Cardiac septum (tissue), 1 donor: ENCODE measurements around the gene KIAA1586. TPM values are rescaled to one million over a fixed set of nuclear protein-coding genes. Genes with fewer than 3 reads are reported as not detected.
"Not testable (repeated sequence)": the region's sequence is repeated elsewhere in the genome, so short reads cannot be mapped to it uniquely, and the experiment has no call there.

Source experiments
- DNase-seq: peaks from one replicate; pipeline ENCODE4 v3.0.0-alpha.2; 2020; ENCODE audit warnings: low spot score
- intact Hi-C: fragments of 100-400 bp; cut with DNase I; formaldehyde crosslinking; loops from one replicate; pipeline ENCODE4 v1.14.0; 2022
- long read RNA-seq: library from polyadenylated mRNA; unstranded; transcript quantifications from one replicate; pipeline ENCODE4 v2.0.0, GENCODE V29; 2021
- total RNA-seq: library from RNA; stranded (reverse); fragmentation: NEBNext Ultra II Directional; extraction: Animal tissue kit (Norgen Biotek cat#: 25700); gene quantifications from one replicate; pipeline ENCODE4 v1.2.1, GENCODE V29; 2021
- donor health status: DM: no; HTN: no; CAD: no.

Gene KIAA1586
- total RNA-seq, result 9.2 TPM
- long read RNA-seq, transcript KIAA1586-201 (4 exons, 2,933 nt), result major isoform, 17 of 18 reads
- long read RNA-seq, partial matches to known transcripts, result 0 of 18 reads
- long read RNA-seq, other reads (novel, unspliced or antisense), result 0 of 18 reads

- DNase-seq, result peak; percentile 95
- intact Hi-C loops, result loop anchor here (5.0 kb wide), 2 partner anchors 41 to 271 kb away; partner anchors contain the start of gene PRIM2
Measured at GRCh38 chr6:57046332-57047256, at the start of gene KIAA1586. KIAA1586 (plus strand) TSS chr6:57046693; CDS start chr6:57046756, 63 bp downstream.

GRCh38 chr6:56999049-56999448 is 47.4 kb upstream of the KIAA1586 start:
- DNase-seq, result no peak
- intact Hi-C loops, result no loop called here

GRCh38 chr6:56999748-57000147 is 46.7 kb upstream of the KIAA1586 start:
- intact Hi-C loops, DNase-seq: not testable (repeated sequence)

- DNase-seq, result no peak
- intact Hi-C loops, result no loop called here
Measured at GRCh38 chr6:57002197-57002596, 44.3 kb upstream of the KIAA1586 start.

GRCh38 chr6:57004292-57004691 is 42.2 kb upstream of the KIAA1586 start:
- intact Hi-C loops, result no loop called here
- DNase-seq, result no peak

- intact Hi-C loops, result no loop called here
- DNase-seq, result no peak
Measured at GRCh38 chr6:57006101-57006500, 40.4 kb upstream of the KIAA1586 start.

GRCh38 chr6:57008069-57008468 is 38.4 kb upstream of the KIAA1586 start:
- intact Hi-C loops, DNase-seq: not testable (repeated sequence)

- no peak for DNase-seq
- intact Hi-C loops, result no loop called here
Measured at GRCh38 chr6:57013521-57013926, 33.0 kb upstream of the KIAA1586 start.

GRCh38 chr6:57017069-57017468 is 29.4 kb upstream of the KIAA1586 start:
- intact Hi-C loops, result no loop called here

GRCh38 chr6:57017841-57018240 is 28.7 kb upstream of the KIAA1586 start:
- intact Hi-C loops, result no loop called here
- no peak for DNase-seq

More at GRCh38 chr6:57017069-57017468, 29.4 kb upstream of the KIAA1586 start:
- DNase-seq, result no peak

- intact Hi-C loops, result no loop called here
- no peak for DNase-seq
Measured at GRCh38 chr6:57019434-57019833, 27.1 kb upstream of the KIAA1586 start.

GRCh38 chr6:57021086-57021720 is 25.3 kb upstream of the KIAA1586 start:
- intact Hi-C loops, result loop anchor here (5.0 kb wide), 1 partner anchor 114 kb away; no protein-coding TSS in a partner anchor
- DNase-seq, result no peak

GRCh38 chr6:57024321-57024720 is 22.2 kb upstream of the KIAA1586 start:
- no peak for DNase-seq

GRCh38 chr6:57024775-57025174 is 21.7 kb upstream of the KIAA1586 start:
- no peak for DNase-seq
- intact Hi-C loops, result loop anchor here (5.0 kb wide), 1 partner anchor 117 kb away; no protein-coding TSS in a partner anchor

More at GRCh38 chr6:57024321-57024720, 22.2 kb upstream of the KIAA1586 start:
- intact Hi-C loops, result loop anchor here (5.0 kb wide), 1 partner anchor 117 kb away; no protein-coding TSS in a partner anchor

GRCh38 chr6:57026001-57026400 is 20.5 kb upstream of the KIAA1586 start:
- intact Hi-C loops, result no loop called here
- no peak for DNase-seq

- intact Hi-C loops, result no loop called here
- DNase-seq, result no peak
Measured at GRCh38 chr6:57027301-57027700, 19.2 kb upstream of the KIAA1586 start.

- DNase-seq, result no peak
- intact Hi-C loops, result no loop called here
Measured at GRCh38 chr6:57029213-57029612, 17.3 kb upstream of the KIAA1586 start.

- intact Hi-C loops, result no loop called here
- DNase-seq, result no peak
Measured at GRCh38 chr6:57033228-57033627, 13.3 kb upstream of the KIAA1586 start.

GRCh38 chr6:57035549-57035948 is 10.9 kb upstream of the KIAA1586 start:
- DNase-seq, result no peak
- intact Hi-C loops, result no loop called here

- intact Hi-C loops, result no loop called here
- no peak for DNase-seq
Measured at GRCh38 chr6:57038906-57039305, 7.6 kb upstream of the KIAA1586 start.
